Common myeloid progenitor, CD34-positive (primary cell): Measurements from ENCODE around the gene TAF1A.

Source experiments
- CTCF ChIA-PET: fragments of 350-600 bp; sonication (Branson Sonifier 250); formaldehyde crosslinking; loops from one replicate; lab custom pipeline; 2021; ENCODE audit warnings: antibody characterized with exemption; lab: Charles Lee
- POLR2A ChIA-PET: fragments of 350-600 bp; sonication (Branson Sonifier 250); formaldehyde crosslinking; loops from one replicate; lab custom pipeline; 2021; ENCODE audit warnings: antibody characterized with exemption; lab: Charles Lee
- DNase-seq, 3 donors: peaks; one replicate each; pipeline versions ENCODE4 v3.0.0 to v3.0.0-alpha.2; 2013
- H3K27ac ChIP-seq, 2 experiments: 1 replicate in 1 of 2; 2 replicates in 1 of 2; pipeline ENCODE4 v1.7.0; 2013; ENCODE audit warnings: inconsistent platforms in 2 of 2, low read length in 2 of 2, mild to moderate bottlenecking in 2 of 2, low read depth in 1 of 2, moderate library complexity in 1 of 2; ENCODE audit not compliant: severe bottlenecking in 2 of 2, insufficient read depth in 1 of 2, poor library complexity in 1 of 2
- H3K27me3 ChIP-seq, 5 experiments: replicated peaks in 2 of 5; 1 replicate in 3 of 5; 2 replicates in 2 of 5; pipeline versions ENCODE4 v1.6.1 to v1.7.0; 2013; ENCODE audit warnings: low read length in 4 of 5, mild to moderate bottlenecking in 2 of 5, moderate library complexity in 2 of 5, inconsistent platforms in 1 of 5; ENCODE audit not compliant: insufficient read depth in 5 of 5, control insufficient read depth in 4 of 5
- H3K36me3 ChIP-seq, 4 experiments: 1 replicate in 2 of 4; 2 replicates in 2 of 4; pipeline versions ENCODE4 v1.6.1 to v1.7.0; 2013; ENCODE audit warnings: low read length in 3 of 4, control low read depth in 1 of 4, mild to moderate bottlenecking in 1 of 4; ENCODE audit not compliant: control insufficient read depth in 4 of 4, insufficient read depth in 4 of 4
- H3K4me1 ChIP-seq, 4 experiments: 1 replicate in 3 of 4; 2 replicates in 1 of 4; pipeline versions ENCODE4 v1.6.1 to v1.7.1; 2013; ENCODE audit warnings: low read length in 3 of 4, mild to moderate bottlenecking in 3 of 4, control low read depth in 1 of 4, inconsistent platforms in 1 of 4, moderate library complexity in 1 of 4; ENCODE audit not compliant: control insufficient read depth in 4 of 4, insufficient read depth in 4 of 4; ENCODE audit errors: control extremely low read depth in 1 of 4
- H3K4me3 ChIP-seq, 7 experiments: 1 replicate in 4 of 7; 2 replicates in 3 of 7; pipeline versions ENCODE4 v1.5.1 to v1.7.0; 2013; ENCODE audit warnings: mild to moderate bottlenecking in 7 of 7, low read length in 6 of 7, moderate library complexity in 6 of 7, inconsistent platforms in 2 of 7, low read depth in 2 of 7, control low read depth in 1 of 7; ENCODE audit not compliant: insufficient read depth in 4 of 7, control insufficient read depth in 1 of 7; ENCODE audit errors: extremely low read depth in 1 of 7
- H3K9me3 ChIP-seq, 5 experiments: 1 replicate in 4 of 5; 2 replicates in 1 of 5; pipeline versions ENCODE4 v1.6.1 to v1.7.1; 2013; ENCODE audit warnings: low read length in 4 of 5, mild to moderate bottlenecking in 2 of 5, inconsistent platforms in 1 of 5, low read depth in 1 of 5, moderate library complexity in 1 of 5; ENCODE audit not compliant: control insufficient read depth in 4 of 5, insufficient read depth in 2 of 5; ENCODE audit errors: control extremely low read depth in 1 of 5
- WGBS: methylation state at CpG from one replicate; pipeline ENCODE4 v1.1.5; 2013; ENCODE audit not compliant: insufficient coverage; 5-methylcytosine and 5-hydroxymethylcytosine counted together

The TAF1A gene

DNA sequence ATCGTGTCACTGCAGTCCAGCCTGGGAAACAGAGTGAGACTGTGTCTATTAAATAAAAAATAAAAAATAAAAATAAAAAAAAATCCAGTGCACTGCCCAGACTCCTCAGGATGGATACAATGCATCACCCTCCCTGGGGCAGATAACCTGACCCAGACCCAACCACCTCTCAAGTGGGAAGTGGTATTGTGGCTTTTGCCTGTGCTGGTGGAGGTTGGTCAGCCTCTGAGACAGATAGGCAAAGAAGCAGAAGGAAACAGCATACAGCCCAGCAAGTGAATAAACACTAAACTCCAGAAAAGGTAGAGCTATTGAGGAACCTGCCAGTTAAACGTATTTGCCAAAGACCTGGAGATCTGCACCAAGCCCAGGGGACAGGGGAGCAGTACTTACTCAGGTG lies 63.8 kb downstream of the TAF1A start:
- Histone ChIP-seq H3K9me3 (peaks cover 0 to 6% (median 3%) of the 10 kb centered on the region in 5 experiments), H3K27me3 (peaks cover 0 to 2% (median 0%) of the 10 kb centered on the region in 5 experiments), H3K4me1 (peaks cover 0 to 15% (median 2%) of the 10 kb centered on the region in 4 experiments), H3K27ac (no peak overlapping the region), H3K36me3 (no peaks in the 10 kb centered on the region), H3K4me3 (peak overlapping the region in 1 of 7 experiments; percentile 19)
- 0% methylated on average over 1 of the region's 2 CpGs for WGBS
- DNase-seq, result peak; percentile 26 to 81 (median 80)
- ChIA-PET POLR2A (no interaction called here), CTCF (no interaction called here)

DNA sequence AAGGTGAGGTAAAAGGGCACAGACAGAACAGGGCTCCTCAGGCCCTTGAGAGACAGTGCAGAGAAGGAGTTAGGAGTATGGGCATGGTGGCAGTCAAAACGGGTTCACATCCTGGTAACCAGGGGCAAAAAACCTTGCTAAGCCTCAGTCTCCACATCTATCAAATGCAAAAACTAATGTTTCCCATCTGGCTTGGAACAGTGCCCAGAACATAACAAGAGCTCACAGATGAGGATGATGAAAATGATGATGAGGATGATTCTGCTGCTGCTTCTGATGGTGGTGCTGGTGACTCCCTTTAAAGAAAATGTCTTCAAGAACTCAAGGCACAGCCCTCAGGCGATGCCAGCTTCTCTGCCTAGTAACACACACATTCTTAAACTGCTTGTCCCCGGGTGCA lies 65.9 kb downstream of the TAF1A start:
- ChIA-PET CTCF (no interaction called here), POLR2A (no interaction called here)
- no peaks in the 10 kb centered on the region for H3K27me3 ChIP-seq
- H3K4me1 ChIP-seq, result peaks cover 0 to 15% (median 2%) of the 10 kb centered on the region in 4 experiments
- H3K4me3 ChIP-seq, result no peak overlapping the region
- no peak overlapping the region for H3K27ac ChIP-seq
- no peak for DNase-seq
- H3K9me3 ChIP-seq, result peaks cover 0 to 6% (median 3%) of the 10 kb centered on the region in 5 experiments
- H3K36me3 ChIP-seq, result no peaks in the 10 kb centered on the region
- 60% methylated on average over 1 of the region's 3 CpGs for WGBS

DNA sequence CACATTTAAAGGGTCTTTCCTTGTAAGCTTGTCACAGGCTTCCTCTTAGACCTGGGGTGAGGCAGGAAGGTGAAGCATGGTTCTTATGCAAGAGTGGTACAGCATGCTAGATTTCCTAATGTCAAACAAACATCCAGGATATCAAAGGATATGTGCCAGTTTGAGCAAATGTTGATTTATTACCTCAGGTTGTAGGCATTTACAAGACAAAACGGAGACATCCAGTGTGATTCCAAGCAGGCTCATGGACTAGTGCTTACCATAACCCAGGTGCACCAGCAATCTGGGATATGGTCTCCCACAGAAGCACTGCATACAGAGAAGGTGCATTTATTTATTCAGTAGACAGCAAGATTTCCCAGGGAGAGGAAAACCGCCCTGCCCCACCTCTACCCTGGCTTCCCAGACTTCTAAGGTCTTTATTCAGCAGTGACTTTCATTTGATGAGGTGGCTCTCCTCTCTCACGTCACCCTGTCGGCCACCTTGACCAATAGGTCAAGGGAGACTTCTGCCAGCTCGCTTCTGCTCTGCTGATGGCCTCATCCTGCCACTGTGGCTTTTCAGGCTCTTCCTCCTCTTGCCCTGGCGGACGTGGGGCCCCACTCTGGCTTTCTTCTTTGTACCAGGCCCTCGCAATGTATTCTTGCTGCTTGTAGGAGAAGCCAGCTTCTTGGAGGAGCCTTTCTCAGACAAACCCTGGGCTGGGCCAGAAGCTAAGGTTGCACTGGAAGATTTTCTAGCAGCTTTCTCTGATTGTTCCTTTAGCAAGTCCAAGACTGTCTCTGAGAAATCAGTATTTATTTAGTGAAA lies 67.4 kb downstream of the TAF1A start:
- DNase-seq, result no peak
- Histone ChIP-seq H3K4me3 (no peak overlapping the region), H3K27me3 (no peaks in the 10 kb centered on the region), H3K9me3 (peaks cover 0 to 6% (median 3%) of the 10 kb centered on the region in 5 experiments), H3K36me3 (no peaks in the 10 kb centered on the region), H3K27ac (no peak overlapping the region), H3K4me1 (peaks cover 0 to 15% (median 2%) of the 10 kb centered on the region in 4 experiments)
- 98% methylated on average over 5 of the region's 8 CpGs for WGBS
- CTCF ChIA-PET, result no interaction called here
- POLR2A ChIA-PET, result no interaction called here

DNA sequence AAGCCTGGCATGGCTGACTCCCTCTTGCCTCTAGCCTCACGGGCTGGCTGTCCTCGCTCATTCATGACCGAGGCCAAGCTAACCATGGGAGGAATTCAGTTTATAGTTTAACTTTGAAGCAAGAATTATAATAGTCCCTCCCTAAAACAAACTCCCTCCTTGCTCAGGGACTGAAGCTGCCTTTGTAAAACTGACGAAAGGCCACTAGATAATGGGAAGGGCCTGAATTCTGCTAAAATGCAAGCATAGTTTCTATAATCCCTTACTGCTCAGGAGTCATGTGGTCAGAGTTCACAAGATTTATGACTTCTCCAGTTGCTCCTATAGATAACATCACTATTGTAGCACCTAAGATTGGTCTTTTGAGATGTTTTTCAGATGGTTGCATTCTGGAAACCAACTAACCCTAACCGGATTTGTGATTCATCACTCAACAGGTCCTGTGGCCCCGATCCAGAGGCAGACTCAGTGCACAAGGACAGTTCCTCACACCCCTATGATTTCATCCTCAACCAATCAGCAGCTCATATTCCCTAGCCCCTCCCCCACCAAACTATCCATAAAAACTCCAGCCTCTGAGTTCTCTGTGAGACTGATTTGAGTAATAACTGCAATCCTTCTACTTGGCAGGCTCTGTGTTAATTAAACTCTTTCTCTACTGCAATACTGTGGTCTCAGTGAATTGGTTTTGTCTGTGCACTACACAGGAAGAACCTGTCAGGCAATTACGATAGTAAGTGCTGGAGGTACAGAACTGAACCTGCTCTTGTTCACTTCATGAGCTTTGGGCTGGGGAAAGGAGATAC lies 68.2 kb downstream of the TAF1A start:
- WGBS, result 82% methylated on average over 2 of the region's 7 CpGs
- ChIA-PET CTCF (no interaction called here), POLR2A (no interaction called here)
- DNase-seq, result no peak
- Histone ChIP-seq H3K9me3 (peaks cover 0 to 6% (median 3%) of the 10 kb centered on the region in 5 experiments), H3K4me1 (peaks cover 0 to 12% (median 2%) of the 10 kb centered on the region in 4 experiments), H3K27ac (no peak overlapping the region), H3K36me3 (no peaks in the 10 kb centered on the region), H3K4me3 (no peak overlapping the region), H3K27me3 (no peaks in the 10 kb centered on the region)
